Measurements from ENCODE around the gene CPNE5.

CPNE5 gene

DNA sequence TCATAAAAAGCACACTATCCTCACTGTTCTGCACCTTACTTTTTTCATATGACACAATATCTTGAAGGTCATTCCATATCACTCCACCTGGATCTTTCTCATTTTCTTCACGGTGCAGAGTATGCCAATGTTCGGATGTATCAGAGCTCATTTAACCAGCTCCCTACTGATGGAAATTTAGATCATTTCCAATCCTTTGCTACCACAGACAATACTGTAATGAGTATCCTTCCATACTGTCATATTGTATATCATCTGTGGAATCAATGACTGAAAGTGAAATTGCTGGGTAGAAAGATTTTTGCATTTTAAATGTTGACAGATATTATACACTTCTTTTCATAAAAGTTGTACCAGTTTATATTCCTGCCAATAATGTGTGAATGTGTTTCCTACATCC lies 143.8 kb downstream of the CPNE5 start:
- DNase-seq: no peak

DNA sequence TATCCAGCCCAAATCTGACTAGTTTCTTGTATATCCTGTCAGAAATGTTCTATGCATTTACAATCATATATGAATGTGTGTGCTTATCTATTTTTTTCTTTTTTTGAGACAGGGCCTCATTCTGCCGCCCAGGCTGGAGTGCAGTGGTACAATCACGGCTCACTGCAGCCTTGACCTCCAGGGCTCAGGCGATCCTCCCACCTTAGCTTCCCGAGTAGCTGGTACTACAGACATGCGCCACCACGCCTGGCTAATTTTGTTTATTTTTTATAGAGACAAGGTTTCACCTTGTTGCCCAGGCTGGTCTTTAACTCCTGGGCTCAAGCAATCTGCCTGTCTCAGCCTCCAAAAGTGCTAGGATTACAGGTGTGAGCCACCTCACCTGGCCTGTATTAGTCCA lies 144.6 kb downstream of the CPNE5 start:
- DNase-seq: no peak

DNA sequence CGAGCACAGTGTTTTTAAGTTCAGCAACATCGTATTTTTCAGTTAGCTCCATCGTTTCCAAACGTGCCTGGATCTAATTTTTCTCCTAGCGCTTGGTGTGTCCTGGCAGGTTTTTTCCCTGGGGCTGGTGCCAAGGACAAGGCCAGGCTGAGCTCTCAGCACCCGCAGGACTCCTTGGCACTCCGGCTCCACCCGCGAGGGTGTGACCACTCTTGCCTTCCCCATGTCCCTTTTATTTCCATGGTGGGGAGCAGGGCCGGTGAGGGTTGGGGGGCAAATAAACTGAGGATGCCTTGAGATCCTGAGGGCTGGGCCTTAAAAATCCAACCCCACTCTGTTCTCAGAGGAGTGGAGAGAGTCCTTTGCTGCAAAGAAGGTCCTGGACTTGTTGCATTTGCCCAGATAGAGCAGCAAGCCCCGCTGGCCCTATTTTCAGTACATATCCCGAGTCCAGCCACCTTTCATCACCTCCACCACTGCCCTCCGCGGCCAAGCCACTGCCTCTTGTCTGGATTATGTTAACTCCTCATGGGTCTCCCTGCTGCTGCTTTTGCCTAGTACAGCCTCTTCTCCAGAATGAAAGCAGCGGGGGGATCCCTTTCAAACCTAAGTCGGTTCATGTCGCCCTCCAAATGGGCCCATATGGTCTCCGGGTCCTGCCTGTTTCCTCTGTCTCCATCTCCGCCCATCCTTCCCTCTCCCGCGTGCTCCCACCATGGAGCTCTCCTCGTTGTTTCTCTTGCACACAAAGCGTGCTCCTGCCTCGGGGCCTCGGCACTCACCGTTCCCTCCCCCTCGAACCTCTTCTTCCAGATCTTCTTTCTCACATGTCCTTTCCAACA lies 146.2 kb downstream of the CPNE5 start:
- DNase-seq: no peak

DNA sequence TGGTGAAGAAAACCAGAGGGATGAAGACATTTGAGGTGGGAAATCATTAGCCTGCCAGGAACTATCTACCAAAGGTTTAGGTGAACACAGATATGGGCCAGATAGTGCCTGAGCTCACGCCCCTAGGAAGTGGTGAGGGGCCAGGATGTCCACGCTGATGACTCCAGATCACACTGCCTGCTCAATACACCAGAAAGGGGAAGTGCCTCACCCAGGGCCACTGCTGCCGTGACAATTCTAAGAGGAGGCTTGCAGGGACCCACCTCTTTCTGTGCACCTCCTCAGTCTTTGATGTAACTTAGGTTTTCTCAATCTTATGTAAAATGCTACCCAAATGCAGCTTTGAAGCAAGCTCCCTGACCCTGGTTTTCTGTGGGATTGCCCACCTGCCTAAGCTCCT lies 147.0 kb downstream of the CPNE5 start:
- DNase-seq: no peak

DNA sequence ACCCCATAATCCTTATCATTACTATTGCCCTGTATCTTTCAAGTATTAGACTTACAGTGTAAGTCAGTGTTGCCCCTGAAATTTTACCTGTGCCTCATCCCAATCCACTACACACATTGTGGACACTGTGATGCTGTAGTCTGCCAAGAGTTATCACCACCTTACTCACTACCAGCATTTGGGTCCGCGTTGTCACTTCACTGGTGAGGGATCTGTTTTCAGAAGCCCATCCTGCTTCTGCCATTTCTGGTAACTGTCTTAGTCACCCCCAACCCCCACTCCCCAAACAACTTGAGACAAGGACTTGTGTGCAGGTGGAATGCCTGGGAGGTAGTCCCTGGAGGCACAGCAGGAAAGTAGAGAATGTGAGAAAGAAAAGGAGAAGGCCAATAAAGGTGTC lies 147.6 kb downstream of the CPNE5 start:
- DNase-seq: no peak

DNA sequence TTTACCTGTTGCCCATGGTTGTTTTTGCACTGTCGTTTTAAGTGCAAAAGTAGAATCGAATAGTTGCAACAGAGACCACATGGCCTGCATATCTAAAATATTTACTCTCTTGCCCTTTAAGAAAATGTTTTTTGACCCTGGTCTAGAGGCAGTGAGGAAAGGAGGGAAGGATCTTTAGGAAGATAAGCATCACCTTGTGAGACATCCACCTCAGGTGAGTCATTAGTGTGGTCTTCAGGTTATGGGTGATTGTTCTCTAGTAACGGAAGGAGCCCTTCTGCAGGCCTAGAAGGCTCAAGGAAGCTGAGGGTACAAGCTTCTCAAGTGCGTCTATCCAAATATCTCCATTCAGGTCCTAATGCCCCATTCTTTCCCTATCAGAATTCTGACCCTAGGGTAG lies 148.2 kb downstream of the CPNE5 start:
- no peak for DNase-seq
